ENCODE data around the gene CRABP1. TPM values are rescaled to one million over a fixed set of nuclear protein-coding genes. Genes with fewer than 3 reads are reported as not detected.

CRABP1 gene
- not detected in 2 replicates for total RNA-seq

- Mint-ChIP-seq H3K36me3 (ENCODE audit: low read depth) (no peaks in the 10 kb centered on the region), H3K4me3 (no peak within 1 kb of the TSS), H3K27ac (no peak within 1 kb of the TSS), H3K9me3 (no peaks in the 10 kb centered on the region), H3K4me1 (ENCODE audit: low read depth) (no peaks in the 10 kb centered on the region), H3K27me3 (ENCODE audit: insufficient read depth) (peaks cover 53% of the 10 kb centered on the region)
- DNase-seq (ENCODE audit: low spot score), result no peak
- intact Hi-C loops (cut with micrococcal nuclease), result loop anchor here (10.0 kb wide), 1 partner anchor 944 kb away; the partner anchor contains the start of gene ANKRD34C
Measured at GRCh38 chr15:78340231-78341056, at the start of gene CRABP1. Gene CRABP1 (plus strand): TSS chr15:78340353. CDS start chr15:78340429, 76 bp downstream.

- no peak for DNase-seq (ENCODE audit: low spot score)
- H3K27me3 Mint-ChIP-seq (ENCODE audit: insufficient read depth), result no peaks in the 10 kb centered on the region
- H3K9me3 Mint-ChIP-seq, result no peaks in the 10 kb centered on the region
- H3K4me3 Mint-ChIP-seq, result no peak overlapping the region
- no peak overlapping the region for H3K27ac Mint-ChIP-seq
- H3K4me1 Mint-ChIP-seq (ENCODE audit: low read depth), result no peaks in the 10 kb centered on the region
- intact Hi-C loops (cut with micrococcal nuclease), result no loop called here
- peaks cover 27% of the 10 kb centered on the region for H3K36me3 Mint-ChIP-seq (ENCODE audit: low read depth)
Measured at GRCh38 chr15:78291052-78291451, 49.1 kb upstream of the CRABP1 start.

- intact Hi-C loops (cut with micrococcal nuclease), result no loop called here
- Mint-ChIP-seq H3K27ac (no peak overlapping the region), H3K36me3 (ENCODE audit: low read depth) (peaks cover 21% of the 10 kb centered on the region), H3K9me3 (no peaks in the 10 kb centered on the region), H3K4me1 (ENCODE audit: low read depth) (no peaks in the 10 kb centered on the region), H3K27me3 (ENCODE audit: insufficient read depth) (no peaks in the 10 kb centered on the region), H3K4me3 (no peak overlapping the region)
- no peak for DNase-seq (ENCODE audit: low spot score)
Measured at GRCh38 chr15:78291698-78292097, 48.5 kb upstream of the CRABP1 start.

- no peak for DNase-seq (ENCODE audit: low spot score)
- Mint-ChIP-seq H3K4me1 (ENCODE audit: low read depth) (no peaks in the 10 kb centered on the region), H3K27ac (no peak overlapping the region), H3K36me3 (ENCODE audit: low read depth) (peaks cover 17% of the 10 kb centered on the region), H3K9me3 (no peaks in the 10 kb centered on the region), H3K4me3 (no peak overlapping the region), H3K27me3 (ENCODE audit: insufficient read depth) (no peaks in the 10 kb centered on the region)
- intact Hi-C loops (cut with micrococcal nuclease), result no loop called here
Measured at GRCh38 chr15:78292219-78292618, 47.9 kb upstream of the CRABP1 start.

- H3K9me3 Mint-ChIP-seq, result no peaks in the 10 kb centered on the region
- intact Hi-C loops (cut with micrococcal nuclease), result loop anchor here (1.0 to 5.0 kb wide), 5 partner anchors 33 to 241 kb away; partner anchors contain the start of genes IDH3A and PSMA4
- peaks cover 3% of the 10 kb centered on the region for H3K27me3 Mint-ChIP-seq (ENCODE audit: insufficient read depth)
- H3K36me3 Mint-ChIP-seq (ENCODE audit: low read depth), result no peaks in the 10 kb centered on the region
- peak within 1 kb of the TSS; percentile 96 for H3K4me3 Mint-ChIP-seq
- DNase-seq (ENCODE audit: low spot score), result peak; percentile 90
- H3K27ac Mint-ChIP-seq, result peak within 1 kb of the TSS; percentile 94
- peaks cover 31% of the 10 kb centered on the region for H3K4me1 Mint-ChIP-seq (ENCODE audit: low read depth)
Measured at GRCh38 chr15:78299101-78299930, 40.8 kb upstream of the CRABP1 start, which contains the start of gene SKIC8. Gene SKIC8 (minus strand): TSS chr15:78299609. CDS start chr15:78295686, 3,923 bp downstream.

- H3K36me3 Mint-ChIP-seq (ENCODE audit: low read depth), result no peaks in the 10 kb centered on the region
- H3K27ac Mint-ChIP-seq, result no peak overlapping the region
- no peak for DNase-seq (ENCODE audit: low spot score)
- H3K9me3 Mint-ChIP-seq, result no peaks in the 10 kb centered on the region
- peaks cover 31% of the 10 kb centered on the region for H3K4me1 Mint-ChIP-seq (ENCODE audit: low read depth)
- peaks cover 6% of the 10 kb centered on the region for H3K27me3 Mint-ChIP-seq (ENCODE audit: insufficient read depth)
- intact Hi-C loops (cut with micrococcal nuclease), result no loop called here
- peak overlapping the region; percentile 19 for H3K4me3 Mint-ChIP-seq
Measured at GRCh38 chr15:78301326-78301725, 38.8 kb upstream of the CRABP1 start.

GRCh38 chr15:78301828-78302227 lies 38.3 kb upstream of the CRABP1 start:
- H3K27me3 Mint-ChIP-seq (ENCODE audit: insufficient read depth), result peaks cover 6% of the 10 kb centered on the region
- H3K9me3 Mint-ChIP-seq, result no peaks in the 10 kb centered on the region
- no peaks in the 10 kb centered on the region for H3K36me3 Mint-ChIP-seq (ENCODE audit: low read depth)
- no peak for DNase-seq (ENCODE audit: low spot score)
- no peak overlapping the region for H3K27ac Mint-ChIP-seq
- intact Hi-C loops (cut with micrococcal nuclease), result no loop called here
- peaks cover 31% of the 10 kb centered on the region for H3K4me1 Mint-ChIP-seq (ENCODE audit: low read depth)
- H3K4me3 Mint-ChIP-seq, result no peak overlapping the region

GRCh38 chr15:78302579-78303312 lies 37.4 kb upstream of the CRABP1 start:
- H3K4me1 Mint-ChIP-seq (ENCODE audit: low read depth), result peaks cover 29% of the 10 kb centered on the region
- no peaks in the 10 kb centered on the region for H3K9me3 Mint-ChIP-seq
- intact Hi-C loops (cut with micrococcal nuclease), result no loop called here
- H3K27ac Mint-ChIP-seq, result no peak overlapping the region
- peaks cover 6% of the 10 kb centered on the region for H3K27me3 Mint-ChIP-seq (ENCODE audit: insufficient read depth)
- DNase-seq (ENCODE audit: low spot score), result no peak
- H3K36me3 Mint-ChIP-seq (ENCODE audit: low read depth), result no peaks in the 10 kb centered on the region
- H3K4me3 Mint-ChIP-seq, result no peak overlapping the region

- no peaks in the 10 kb centered on the region for H3K36me3 Mint-ChIP-seq (ENCODE audit: low read depth)
- DNase-seq (ENCODE audit: low spot score), result no peak
- no peaks in the 10 kb centered on the region for H3K9me3 Mint-ChIP-seq
- H3K27ac Mint-ChIP-seq, result no peak overlapping the region
- H3K27me3 Mint-ChIP-seq (ENCODE audit: insufficient read depth), result peaks cover 11% of the 10 kb centered on the region
- intact Hi-C loops (cut with micrococcal nuclease), result no loop called here
- H3K4me1 Mint-ChIP-seq (ENCODE audit: low read depth), result peaks cover 12% of the 10 kb centered on the region
- no peak overlapping the region for H3K4me3 Mint-ChIP-seq
Measured at GRCh38 chr15:78304216-78305066, 35.7 kb upstream of the CRABP1 start.

GRCh38 chr15:78306176-78306774 lies 33.9 kb upstream of the CRABP1 start:
- H3K27me3 Mint-ChIP-seq (ENCODE audit: insufficient read depth), result peaks cover 9% of the 10 kb centered on the region
- H3K4me3 Mint-ChIP-seq, result no peak overlapping the region
- H3K27ac Mint-ChIP-seq, result no peak overlapping the region
- no peak for DNase-seq (ENCODE audit: low spot score)
- H3K9me3 Mint-ChIP-seq, result no peaks in the 10 kb centered on the region
- H3K4me1 Mint-ChIP-seq (ENCODE audit: low read depth), result peaks cover 7% of the 10 kb centered on the region
- intact Hi-C loops (cut with micrococcal nuclease), result no loop called here
- no peaks in the 10 kb centered on the region for H3K36me3 Mint-ChIP-seq (ENCODE audit: low read depth)

GRCh38 chr15:78307976-78308375 lies 32.2 kb upstream of the CRABP1 start:
- no peak overlapping the region for H3K27ac Mint-ChIP-seq
- no peaks in the 10 kb centered on the region for H3K9me3 Mint-ChIP-seq
- H3K4me1 Mint-ChIP-seq (ENCODE audit: low read depth), result no peaks in the 10 kb centered on the region
- no peak overlapping the region for H3K4me3 Mint-ChIP-seq
- H3K36me3 Mint-ChIP-seq (ENCODE audit: low read depth), result no peaks in the 10 kb centered on the region
- no peak for DNase-seq (ENCODE audit: low spot score)
- intact Hi-C loops (cut with micrococcal nuclease), result loop anchor here (1.0 kb wide), 1 partner anchor 115 kb away; no protein-coding TSS in a partner anchor
- peaks cover 8% of the 10 kb centered on the region for H3K27me3 Mint-ChIP-seq (ENCODE audit: insufficient read depth)
